Spleen (tissue), 11 donors: ENCODE results near the gene SNX5. TPM values are rescaled to one million over a fixed set of nuclear protein-coding genes. Genes with fewer than 3 reads are reported as not detected.

Experiments used
- DNase-seq: peaks from one replicate; pipeline ENCODE4 v3.0.0-alpha.2; 2020
- H3K27ac ChIP-seq, 8 donors: fragments of 200-600 bp; sonication (generic) in 7 of 8; 1 replicate in 4 of 8; 2 replicates in 4 of 8; pipeline versions ENCODE4 v1.5.0 to v1.8.0; 2016 to 2021; ENCODE audit warnings: inconsistent platforms in 4 of 8, mild to moderate bottlenecking in 4 of 8, moderate library complexity in 1 of 8
- H3K27me3 ChIP-seq, 7 donors: fragments of 200-600 bp; sonication (generic) in 6 of 7; replicated peaks in 1 of 7; 1 replicate in 4 of 7; 2 replicates in 3 of 7; pipeline versions ENCODE4 v1.5.0 to v1.8.0; 2016 to 2021; ENCODE audit warnings: inconsistent platforms in 3 of 7, mild to moderate bottlenecking in 1 of 7
- H3K36me3 ChIP-seq, 6 donors: fragments of 200-600 bp; sonication (generic) in 5 of 6; 1 replicate in 4 of 6; 2 replicates in 2 of 6; pipeline versions ENCODE4 v1.5.0 to v1.8.0; 2016 to 2021; ENCODE audit warnings: inconsistent platforms in 2 of 6
- H3K4me1 ChIP-seq, 6 donors: fragments of 200-600 bp; sonication (generic) in 5 of 6; 1 replicate in 3 of 6; 2 replicates in 3 of 6; pipeline versions ENCODE4 v1.5.0 to v1.8.0; 2016 to 2021; ENCODE audit warnings: inconsistent platforms in 3 of 6
- H3K4me3 ChIP-seq, 8 donors: fragments of 200-600 bp; sonication (generic) in 7 of 8; 1 replicate in 4 of 8; 2 replicates in 4 of 8; pipeline versions ENCODE4 v1.5.0 to v1.8.0; 2016 to 2021; ENCODE audit warnings: inconsistent platforms in 4 of 8, mild to moderate bottlenecking in 4 of 8, moderate library complexity in 2 of 8
- H3K9me3 ChIP-seq, 8 donors: fragments of 200-600 bp; sonication (generic) in 7 of 8; 1 replicate in 4 of 8; 2 replicates in 4 of 8; pipeline versions ENCODE4 v1.5.0 to v1.8.0; 2016 to 2021; ENCODE audit warnings: inconsistent platforms in 4 of 8
- POLR2A ChIP-seq, 3 donors: fragments of 450-650 bp; IDR thresholded peaks; one replicate each; pipeline ENCODE4 v1.5.1; 2017; ENCODE audit warnings: antibody characterized with exemption in 3 of 3, mild to moderate bottlenecking in 1 of 3
- POLR2AphosphoS5 ChIP-seq, 3 donors: sonication (generic); formaldehyde crosslinking; IDR thresholded peaks; one replicate each; pipeline ENCODE4 v1.5.1; 2017; ENCODE audit warnings: antibody characterized with exemption in 3 of 3
- WGBS, 5 donors: extraction: QIAGEN DNeasy Blood & Tissue Kit in 3 of 5; methylation state at CpG; one replicate each; pipeline versions ENCODE4 v1.1.5 to v1.1.7; 2013 to 2018; 5-methylcytosine and 5-hydroxymethylcytosine counted together
- intact Hi-C: fragments of 100-400 bp; cut with DNase I; formaldehyde crosslinking; loops from one replicate; pipeline ENCODE4 v1.15.0; 2023; ENCODE audit warnings: low total_unique reads
- polyA plus RNA-seq, 3 donors: library from polyadenylated mRNA; stranded (reverse); fragments of 200-250 nt; gene quantifications; one replicate each; pipeline ENCODE4 v1.2.1, GENCODE V29; 2013
- total RNA-seq, 7 donors: library from RNA; depleted of rRNA in 3 of 7; stranded (reverse); fragments of >200 nt in 3 of 7; fragmentation: NEBNext Ultra II Directional in 4 of 7; extraction: Animal tissue kit (Norgen Biotek cat#: 25700) in 4 of 7; gene quantifications; one replicate each; pipeline versions ENCODE4 v1.1.0 to v1.2.1, GENCODE V29; 2016 to 2021
- TF ChIP-seq, protein P1 (sequence below), 11 experiments: fragments of 200-600 bp in 7 of 11; fragments of 450-650 bp in 4 of 11; sonication (generic) in 4 of 11; IDR thresholded peaks in 8 of 11; conservative IDR thresholded peaks in 3 of 11; 1 replicate in 7 of 11; 2 replicates in 4 of 11; pipeline versions ENCODE4 v1.4.0 to v1.8.0; 2016 to 2021; ENCODE audit warnings: antibody characterized with exemption in 11 of 11, inconsistent platforms in 4 of 11, mild to moderate bottlenecking in 1 of 11
- donor health status: healthy with polysubstance abuse.
- donor health status: DM: no; HTN: no; CAD: no; lungs with moderate emphysema.
- donor health status: DM: no; HTN: no; CAD: no.
- donor health status: Bipolar disorder and iron deficiency.
- donor health status: healthy.
- donor health status: DM: no; HTN: no; CAD: no.
- donor health status: DM: yes; HTN: yes; CAD: no.

Gene SNX5
- total and polyA plus RNA-seq, 10 donors, result 126 to 261 (median 175) TPM

DNA sequence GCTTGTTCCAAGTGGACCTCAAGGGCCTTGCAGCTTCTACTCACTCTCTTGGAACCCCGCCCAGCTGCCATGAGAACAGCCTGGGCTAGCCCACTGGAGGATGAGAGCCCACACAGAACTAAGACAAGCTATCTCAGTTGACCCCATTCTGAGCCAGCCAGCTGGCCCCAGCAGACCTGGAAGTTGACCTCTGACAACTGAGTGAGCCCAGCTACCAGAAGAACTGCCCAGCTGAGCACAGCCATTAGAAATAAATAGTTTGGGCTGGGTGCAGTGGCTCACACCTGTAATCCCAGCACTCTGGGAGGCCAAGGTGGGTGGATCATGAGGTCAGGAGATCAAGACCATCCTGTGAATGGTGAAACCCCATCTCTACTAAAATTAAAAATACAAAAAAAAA lies 37.1 kb downstream of the SNX5 start:
- H3K9me3 ChIP-seq, result peaks cover 0 to 4% (median 0%) of the 10 kb centered on the region in 8 donors
- no peak overlapping the region for H3K27ac ChIP-seq
- TF ChIP-seq, protein P1, sequence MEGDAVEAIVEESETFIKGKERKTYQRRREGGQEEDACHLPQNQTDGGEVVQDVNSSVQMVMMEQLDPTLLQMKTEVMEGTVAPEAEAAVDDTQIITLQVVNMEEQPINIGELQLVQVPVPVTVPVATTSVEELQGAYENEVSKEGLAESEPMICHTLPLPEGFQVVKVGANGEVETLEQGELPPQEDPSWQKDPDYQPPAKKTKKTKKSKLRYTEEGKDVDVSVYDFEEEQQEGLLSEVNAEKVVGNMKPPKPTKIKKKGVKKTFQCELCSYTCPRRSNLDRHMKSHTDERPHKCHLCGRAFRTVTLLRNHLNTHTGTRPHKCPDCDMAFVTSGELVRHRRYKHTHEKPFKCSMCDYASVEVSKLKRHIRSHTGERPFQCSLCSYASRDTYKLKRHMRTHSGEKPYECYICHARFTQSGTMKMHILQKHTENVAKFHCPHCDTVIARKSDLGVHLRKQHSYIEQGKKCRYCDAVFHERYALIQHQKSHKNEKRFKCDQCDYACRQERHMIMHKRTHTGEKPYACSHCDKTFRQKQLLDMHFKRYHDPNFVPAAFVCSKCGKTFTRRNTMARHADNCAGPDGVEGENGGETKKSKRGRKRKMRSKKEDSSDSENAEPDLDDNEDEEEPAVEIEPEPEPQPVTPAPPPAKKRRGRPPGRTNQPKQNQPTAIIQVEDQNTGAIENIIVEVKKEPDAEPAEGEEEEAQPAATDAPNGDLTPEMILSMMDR (IDR thresholded peaks at IDR 0.05 in 8 of 11, conservative IDR thresholded peaks at IDR 0.05 in 3 of 11), result no peak
- no peak for TF ChIP-seq POLR2AphosphoS5 (IDR thresholded peaks at IDR 0.05)
- TF ChIP-seq POLR2A (IDR thresholded peaks at IDR 0.05), result no peak
- peaks cover 0 to 17% (median 0%) of the 10 kb centered on the region in 7 donors for H3K27me3 ChIP-seq
- intact Hi-C loops, result no loop called here
- H3K4me3 ChIP-seq, result no peak overlapping the region
- WGBS, 5 donors, result 92 to 100% (median 94%) methylated on average over 1 of the region's 1 CpG; no CpG with 5 or more reads in 1 of the 5 donors
- DNase-seq, result no peak
- H3K36me3 ChIP-seq, result no peaks in the 10 kb centered on the region
- H3K4me1 ChIP-seq, result peaks cover 0 to 5% (median 0%) of the 10 kb centered on the region in 6 donors

DNA sequence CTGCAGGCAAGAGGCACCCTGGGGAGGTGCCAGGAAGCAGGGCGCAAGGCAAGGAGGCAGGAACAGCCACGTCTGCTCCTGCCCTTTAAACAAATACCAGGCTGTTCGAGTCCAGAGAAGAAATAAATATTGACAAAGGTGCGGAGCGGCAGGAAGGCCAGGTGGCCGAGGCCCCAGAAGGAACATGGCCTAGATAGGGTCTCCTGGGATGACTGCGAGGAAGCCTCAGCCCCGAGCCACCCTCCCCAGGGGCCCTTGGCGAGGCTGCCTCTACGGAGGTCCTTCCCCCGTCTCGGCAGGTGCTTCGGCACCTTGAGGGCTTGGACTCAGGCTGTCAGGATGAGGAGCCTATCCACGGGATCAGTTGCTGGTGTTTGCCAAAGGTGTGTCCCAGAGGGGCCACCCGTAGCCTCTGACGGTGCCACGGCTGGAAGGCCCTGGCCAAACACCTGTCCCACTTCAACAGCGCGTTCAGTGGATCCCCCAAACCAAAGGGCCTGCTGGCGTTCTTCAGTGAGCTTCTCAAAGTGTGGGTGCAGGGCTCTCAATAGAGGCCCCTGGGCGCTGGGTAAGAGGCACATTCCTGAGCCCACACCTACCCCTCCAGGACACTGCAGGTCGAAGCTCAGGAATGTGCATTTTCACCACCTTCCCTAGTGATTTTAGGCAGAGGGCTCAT lies 39.8 kb downstream of the SNX5 start:
- TF ChIP-seq, protein P1 (IDR thresholded peaks at IDR 0.05 in 8 of 11, conservative IDR thresholded peaks at IDR 0.05 in 3 of 11), result no peak
- TF ChIP-seq POLR2AphosphoS5 (IDR thresholded peaks at IDR 0.05) (no peak), POLR2A (IDR thresholded peaks at IDR 0.05) (no peak)
- intact Hi-C loops, result no loop called here
- peaks cover 0 to 4% (median 0%) of the 10 kb centered on the region in 8 donors for H3K9me3 ChIP-seq
- no peak overlapping the region for H3K4me3 ChIP-seq
- H3K27me3 ChIP-seq, result peaks cover 0 to 17% (median 0%) of the 10 kb centered on the region in 7 donors
- no peak overlapping the region for H3K27ac ChIP-seq
- WGBS, 5 donors, result 59 to 80% (median 75%) methylated on average over 17 to 22 of the region's 22 CpGs
- no peaks in the 10 kb centered on the region for H3K36me3 ChIP-seq
- no peak for DNase-seq
- no peaks in the 10 kb centered on the region for H3K4me1 ChIP-seq

DNA sequence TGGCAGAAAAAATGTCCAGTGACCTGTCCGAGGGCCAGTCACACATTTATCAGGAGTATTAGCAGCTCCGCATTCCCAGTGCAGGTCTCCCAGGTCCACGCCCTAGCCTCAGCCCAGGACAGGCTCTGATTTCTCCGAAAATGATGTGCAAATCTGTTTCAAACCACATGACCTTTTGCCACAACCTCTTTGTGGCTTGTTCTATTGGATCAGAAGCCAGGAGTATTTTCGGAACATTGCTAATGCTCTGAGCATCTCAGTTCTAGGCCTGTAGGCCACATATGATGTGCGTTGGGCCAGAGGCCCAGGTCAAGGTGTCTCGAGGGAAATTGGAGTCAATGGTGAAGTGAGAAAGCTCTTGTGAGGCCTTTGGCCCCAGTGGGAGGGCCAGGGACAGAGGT lies 40.4 kb downstream of the SNX5 start:
- Histone ChIP-seq H3K4me1 (no peaks in the 10 kb centered on the region), H3K27me3 (peaks cover 0 to 17% (median 0%) of the 10 kb centered on the region in 7 donors), H3K27ac (no peak overlapping the region), H3K9me3 (peaks cover 0 to 4% (median 0%) of the 10 kb centered on the region in 8 donors), H3K4me3 (no peak overlapping the region), H3K36me3 (no peaks in the 10 kb centered on the region)
- WGBS, 5 donors, result 85 to 89% (median 88%) methylated on average over 7 of the region's 7 CpGs
- intact Hi-C loops, result no loop called here
- DNase-seq, result no peak
- TF ChIP-seq POLR2AphosphoS5 (IDR thresholded peaks at IDR 0.05) (no peak), POLR2A (IDR thresholded peaks at IDR 0.05) (no peak)
- TF ChIP-seq, protein P1 (IDR thresholded peaks at IDR 0.05 in 8 of 11, conservative IDR thresholded peaks at IDR 0.05 in 3 of 11), result no peak

DNA sequence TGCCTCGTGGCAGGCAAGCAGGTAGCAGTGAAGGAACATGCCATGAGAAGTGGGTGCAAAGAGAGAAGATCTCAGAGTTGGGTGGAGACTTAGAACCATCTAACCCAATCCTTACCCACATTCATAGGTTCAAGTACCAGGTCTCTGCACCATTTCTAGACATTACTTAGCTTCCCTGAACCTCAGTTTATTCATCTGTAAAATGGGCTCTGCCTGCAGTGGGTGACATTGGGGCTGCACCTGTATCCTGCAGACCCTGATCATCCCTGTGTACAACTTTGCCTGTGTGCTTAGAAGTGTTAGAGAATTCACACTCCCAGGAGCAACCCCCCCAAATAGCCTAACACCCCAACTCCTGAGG lies 42.7 kb downstream of the SNX5 start:
- WGBS, 5 donors, result 73 to 100% (median 91%) methylated on average over 1 of the region's 1 CpG
- intact Hi-C loops, result no loop called here
- TF ChIP-seq POLR2A (IDR thresholded peaks at IDR 0.05) (no peak), POLR2AphosphoS5 (IDR thresholded peaks at IDR 0.05) (no peak)
- TF ChIP-seq, protein P1 (IDR thresholded peaks at IDR 0.05 in 8 of 11, conservative IDR thresholded peaks at IDR 0.05 in 3 of 11), result no peak

More for the DNA sequence above, 42.7 kb downstream of the SNX5 start:
- no peaks in the 10 kb centered on the region for H3K9me3 ChIP-seq
- no peaks in the 10 kb centered on the region for H3K36me3 ChIP-seq
- no peak overlapping the region for H3K4me3 ChIP-seq
- H3K27me3 ChIP-seq, result peaks cover 0 to 17% (median 0%) of the 10 kb centered on the region in 7 donors
- DNase-seq, result no peak
- H3K27ac ChIP-seq, result no peak overlapping the region
- no peaks in the 10 kb centered on the region for H3K4me1 ChIP-seq
